HepG2 (cell line): ENCODE measurements around the gene DPY30. TPM values are rescaled to one million over a fixed set of nuclear protein-coding genes. Genes with fewer than 3 reads are reported as not detected.

ENCODE experiments used
- HBP1 ChIP-seq: IDR thresholded peaks from 2 replicates; pipeline ENCODE4 v1.6.1; 2016; ENCODE audit warnings: low read depth, control low read depth
- IRF1 ChIP-seq: sonication (generic); formaldehyde crosslinking; IDR thresholded peaks from 2 replicates; pipeline ENCODE4 v1.4.0; 2020; ENCODE audit warnings: low read depth, mild to moderate bottlenecking, missing genetic modification reagents
- IRF9 ChIP-seq: sonication (generic); formaldehyde crosslinking; IDR thresholded peaks from 2 replicates; pipeline ENCODE4 v1.8.0; 2022; ENCODE audit warnings: missing genetic modification reagents, mild to moderate bottlenecking, borderline replicate concordance
- KLF9 ChIP-seq: IDR thresholded peaks from 2 replicates; pipeline ENCODE4 v1.6.1; 2016; ENCODE audit warnings: low read depth
- MEIS2 ChIP-seq: sonication (generic); formaldehyde crosslinking; IDR thresholded peaks from 2 replicates; pipeline ENCODE4 v1.9.0; 2021; ENCODE audit warnings: mild to moderate bottlenecking, missing genetic modification reagents
- NR3C1 ChIP-seq: sonication (generic); formaldehyde crosslinking; IDR thresholded peaks from 2 replicates; pipeline ENCODE4 v1.4.0; 2020; ENCODE audit warnings: missing genetic modification reagents
- PHF20 ChIP-seq: sonication (generic); formaldehyde crosslinking; IDR thresholded peaks from 2 replicates; pipeline ENCODE4 v1.5.0; 2020; ENCODE audit warnings: mild to moderate bottlenecking, missing genetic modification reagents
- RFXANK ChIP-seq: IDR thresholded peaks from 2 replicates; pipeline ENCODE4 v1.6.1; 2016
- ZFP36L2 ChIP-seq: sonication (generic); formaldehyde crosslinking; IDR thresholded peaks from 2 replicates; pipeline ENCODE4 v1.4.0; 2020; ENCODE audit warnings: missing genetic modification reagents
- ZFP62 ChIP-seq: sonication (generic); formaldehyde crosslinking; IDR thresholded peaks from 2 replicates; pipeline ENCODE4 v1.4.0; 2020; ENCODE audit warnings: missing genetic modification reagents
- ZFP82 ChIP-seq: sonication (generic); formaldehyde crosslinking; IDR thresholded peaks from 2 replicates; pipeline ENCODE4 v1.5.1; 2020; ENCODE audit warnings: mild to moderate bottlenecking, missing genetic modification reagents, borderline replicate concordance
- ZNF143 ChIP-seq: sonication (generic); formaldehyde crosslinking; IDR thresholded peaks from 2 replicates; pipeline ENCODE4 v1.4.0; 2020; ENCODE audit warnings: missing genetic modification reagents
- ZNF329 ChIP-seq: sonication (generic); formaldehyde crosslinking; IDR thresholded peaks from 2 replicates; pipeline ENCODE4 v1.9.0; 2021; ENCODE audit warnings: low read depth, mild to moderate bottlenecking, missing genetic modification reagents
- ZNF609 ChIP-seq: sonication (generic); formaldehyde crosslinking; IDR thresholded peaks from 2 replicates; pipeline ENCODE4 v1.4.0; 2020; ENCODE audit warnings: mild to moderate bottlenecking, missing genetic modification reagents, borderline replicate concordance
- polyA plus RNA-seq, 8 experiments: library from polyadenylated mRNA; depleted of rRNA in 3 of 8; stranded (reverse) in 7 of 8; unstranded in 1 of 8; fragments of >200 nt; fragmentation: Illumina TruSeq in 4 of 8; extraction: Trizol in 4 of 8; gene quantifications; 2 replicates each; pipeline versions ENCODE4 v1.2.1 to v1.2.3, GENCODE V29; 2011 to 2016; ENCODE audit warnings: low read depth in 4 of 8, missing spikeins in 1 of 8, mixed read lengths in 1 of 8; ENCODE audit not compliant: insufficient read depth in 1 of 8
- total RNA-seq, 5 experiments: library from RNA; depleted of rRNA; stranded (reverse); fragments of >200 nt; fragmentation: Illumina TruSeq; extraction: Trizol; gene quantifications; 2 replicates each; pipeline ENCODE4 v1.2.3, GENCODE V29; 2016; ENCODE audit warnings: low read depth in 1 of 5
- TF ChIP-seq, protein P1 (sequence below): sonication (generic); formaldehyde crosslinking; IDR thresholded peaks from 2 replicates; pipeline ENCODE4 v1.5.1; 2020; ENCODE audit warnings: mild to moderate bottlenecking, missing genetic modification reagents, borderline replicate concordance
- TF ChIP-seq, protein P2 (sequence below): IDR thresholded peaks from 2 replicates; pipeline ENCODE4 v1.6.1; 2016; ENCODE audit warnings: missing genetic modification reagents, missing compliant biosample characterization

DPY30 gene
- total and polyA plus RNA-seq, 2 of the 13 experiments (the other 11 are each of a cell fraction or from before 2014, with no cell fraction given), result 98.1 to 118 TPM

DNA sequence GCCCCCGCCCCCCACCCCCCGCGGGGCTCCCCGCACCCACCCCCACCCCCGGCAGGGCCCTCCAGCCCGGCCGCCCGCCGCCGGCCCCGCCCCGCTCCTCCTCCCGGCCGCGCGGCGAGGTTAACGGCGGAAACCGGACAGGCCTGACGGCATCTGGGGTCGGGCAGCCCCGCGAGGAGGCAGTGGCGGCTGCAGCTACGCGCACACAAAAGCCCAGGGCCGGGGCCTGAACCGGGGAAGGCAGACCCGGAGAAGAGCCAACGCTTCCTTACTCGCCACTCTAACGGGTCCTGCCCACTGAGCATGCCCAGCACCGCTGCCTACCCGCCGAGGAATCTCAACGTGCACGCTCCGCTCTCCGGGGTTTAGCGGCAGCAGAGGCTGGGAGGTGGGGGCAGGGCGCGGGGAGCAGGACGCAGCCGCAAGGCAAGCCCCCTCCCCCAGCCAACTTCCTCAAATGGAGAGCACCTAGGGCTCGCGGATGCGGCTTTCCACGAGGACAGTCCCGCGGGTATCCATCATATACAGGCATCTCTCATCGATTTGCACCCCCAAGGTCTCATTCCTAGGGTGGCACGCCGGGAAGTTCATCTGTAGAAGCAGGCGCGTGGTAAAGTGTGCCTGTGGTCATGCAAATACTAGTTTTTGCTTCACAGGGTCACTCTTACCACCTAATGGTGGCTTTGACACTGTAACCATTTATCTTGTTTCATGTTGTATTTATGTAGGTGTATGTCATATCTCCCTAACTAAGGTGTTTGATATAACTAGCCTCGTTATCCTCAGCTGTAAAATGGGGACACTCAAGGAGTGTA, 28.7 kb downstream of the DPY30 start, which contains the start of gene MEMO1 (continued):
- peak; percentile 95; the same call in 1 of the 2 replicates for TF ChIP-seq HBP1 (CRISPR knock-in tag)
- TF ChIP-seq RFXANK (CRISPR knock-in tag), result peak; percentile 86; the same call in 1 of the 2 replicates
- TF ChIP-seq PHF20 (CRISPR knock-in tag), result peak; percentile 85
- peak; percentile 94 for TF ChIP-seq IRF1 (CRISPR knock-in tag)
- peak; percentile 97 for TF ChIP-seq IRF9 (CRISPR knock-in tag)
- TF ChIP-seq, protein P1, sequence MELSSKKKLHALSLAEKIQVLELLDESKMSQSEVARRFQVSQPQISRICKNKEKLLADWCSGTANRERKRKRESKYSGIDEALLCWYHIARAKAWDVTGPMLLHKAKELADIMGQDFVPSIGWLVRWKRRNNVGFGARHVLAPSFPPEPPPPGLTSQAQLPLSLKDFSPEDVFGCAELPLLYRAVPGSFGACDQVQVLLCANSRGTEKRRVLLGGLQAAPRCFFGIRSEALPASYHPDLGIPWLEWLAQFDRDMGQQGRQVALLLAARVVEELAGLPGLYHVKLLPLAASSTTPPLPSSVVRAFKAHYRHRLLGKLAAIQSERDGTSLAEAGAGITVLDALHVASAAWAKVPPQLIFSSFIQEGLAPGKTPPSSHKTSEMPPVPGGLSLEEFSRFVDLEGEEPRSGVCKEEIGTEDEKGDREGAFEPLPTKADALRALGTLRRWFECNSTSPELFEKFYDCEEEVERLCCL (CRISPR knock-in tag), result peak; percentile 88
- peak; percentile 85; the same call in 1 of the 2 replicates for TF ChIP-seq ZNF609
- peak; percentile 66 for TF ChIP-seq ZNF143 (CRISPR knock-in tag)
- TF ChIP-seq, protein P2, sequence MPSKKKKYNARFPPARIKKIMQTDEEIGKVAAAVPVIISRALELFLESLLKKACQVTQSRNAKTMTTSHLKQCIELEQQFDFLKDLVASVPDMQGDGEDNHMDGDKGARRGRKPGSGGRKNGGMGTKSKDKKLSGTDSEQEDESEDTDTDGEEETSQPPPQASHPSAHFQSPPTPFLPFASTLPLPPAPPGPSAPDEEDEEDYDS, result peak; percentile 92
- peak; percentile 87 for TF ChIP-seq ZNF329 (CRISPR knock-in tag)
- TF ChIP-seq ZFP82 (CRISPR knock-in tag), result peak; percentile 90; the same call in 1 of the 2 replicates
- peak; percentile 95 for TF ChIP-seq KLF9 (CRISPR knock-in tag)
- TF ChIP-seq MEIS2 (CRISPR knock-in tag), result peak; percentile 98
- TF ChIP-seq ZFP62 (CRISPR knock-in tag), result no peak
- TF ChIP-seq NR3C1, result no peak
- TF ChIP-seq ZFP36L2 (CRISPR knock-in tag), result no peak; the same call in 1 of the 2 replicates
